Epithelial cell of proximal tubule (primary cell): Measurements from ENCODE around the gene FOSL2. TPM values are rescaled to one million over a fixed set of nuclear protein-coding genes. Genes with fewer than 3 reads are reported as not detected.
A peak's percentile ranks its signal among the peaks of the same experiment; 100 is the strongest.

Experiments used
- DNase-seq: peaks from one replicate; pipeline ENCODE4 v3.0.0-alpha.2; 2011; ENCODE audit warnings: low read depth
- H3K4me3 ChIP-seq: 2 replicates; pipeline ENCODE4 v1.5.1; 2011; ENCODE audit warnings: low read depth, mild to moderate bottlenecking, low read length
- CTCF ChIP-seq: conservative IDR thresholded peaks from 2 replicates; pipeline ENCODE4 v1.5.1; 2012; ENCODE audit warnings: low read depth, mild to moderate bottlenecking, low read length
- total RNA-seq: library from RNA; depleted of rRNA; stranded (reverse); fragments of >200 nt; gene quantifications from 2 replicates; pipeline ENCODE4 v1.2.3, GENCODE V29; 2015

FOSL2 gene
- total RNA-seq, 1 donor from 2014 or later: 91.8 TPM

- no peak overlapping the region for H3K4me3 ChIP-seq
- no peak for DNase-seq
- no peak for TF ChIP-seq CTCF
Measured at GRCh38 chr2:28433935-28434599, 41.4 kb downstream of the FOSL2 start.

GRCh38 chr2:28434600-28434989, 41.9 kb downstream of the FOSL2 start:
- DNase-seq: no peak
- no peak overlapping the region for H3K4me3 ChIP-seq
- TF ChIP-seq CTCF: no peak

- no peak for TF ChIP-seq CTCF
- DNase-seq: no peak
Measured at GRCh38 chr2:28435241-28435640, 42.6 kb downstream of the FOSL2 start.

GRCh38 chr2:28435814-28436351, 43.2 kb downstream of the FOSL2 start:
- H3K4me3 ChIP-seq: no peak overlapping the region
- no peak for TF ChIP-seq CTCF
- DNase-seq: peak; percentile 68

More at GRCh38 chr2:28435241-28435640, 42.6 kb downstream of the FOSL2 start:
- H3K4me3 ChIP-seq: no peak overlapping the region

- H3K4me3 ChIP-seq: no peak overlapping the region
- no peak for TF ChIP-seq CTCF
- no peak for DNase-seq
Measured at GRCh38 chr2:28436525-28437051, 43.9 kb downstream of the FOSL2 start.

GRCh38 chr2:28437149-28437835, 44.6 kb downstream of the FOSL2 start:
- H3K4me3 ChIP-seq: no peak overlapping the region

More at GRCh38 chr2:28437149-28437835, 44.6 kb downstream of the FOSL2 start:
- DNase-seq: no peak
- TF ChIP-seq CTCF: no peak
